HG02610 (cell line): Measurements from ENCODE around the gene UBN2.
A peak's percentile ranks its signal among the peaks of the same experiment; 100 is the strongest.
"Not testable (repeated sequence)": the region's sequence is repeated elsewhere in the genome, so short reads cannot be mapped to it uniquely, and the experiment has no call there.

Source experiments
- ATAC-seq: cut with Tn5 transposase; IDR thresholded peaks from one replicate; pipeline ENCODE4 v1.9.1; 2021; ENCODE audit warnings: mild to moderate bottlenecking, moderate library complexity; ENCODE audit not compliant: unreplicated experiment

Gene UBN2

DNA sequence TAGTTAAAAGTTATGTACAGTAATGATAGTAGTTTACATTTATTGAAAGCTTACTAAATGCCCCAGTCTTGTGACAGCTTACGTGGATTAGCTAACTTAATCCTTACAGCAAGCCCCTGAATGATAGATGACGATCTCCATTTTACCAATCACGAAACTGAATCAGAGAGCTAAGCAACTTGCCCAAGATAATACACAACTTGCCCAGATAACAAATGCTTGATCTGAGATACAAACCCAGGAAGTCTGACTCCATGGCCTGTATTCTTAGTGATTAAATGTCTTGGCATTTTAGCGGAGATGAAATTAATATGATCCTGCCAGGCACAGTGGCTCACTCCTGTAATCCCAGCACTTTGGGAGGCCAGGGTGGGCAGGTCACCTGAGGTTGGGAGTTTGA is 63.2 kb downstream of the UBN2 start:
- no peak for ATAC-seq

- no peak for ATAC-seq
Observed at GRCh38 chr7:139294951-139295575, 64.0 kb downstream of the UBN2 start.

DNA sequence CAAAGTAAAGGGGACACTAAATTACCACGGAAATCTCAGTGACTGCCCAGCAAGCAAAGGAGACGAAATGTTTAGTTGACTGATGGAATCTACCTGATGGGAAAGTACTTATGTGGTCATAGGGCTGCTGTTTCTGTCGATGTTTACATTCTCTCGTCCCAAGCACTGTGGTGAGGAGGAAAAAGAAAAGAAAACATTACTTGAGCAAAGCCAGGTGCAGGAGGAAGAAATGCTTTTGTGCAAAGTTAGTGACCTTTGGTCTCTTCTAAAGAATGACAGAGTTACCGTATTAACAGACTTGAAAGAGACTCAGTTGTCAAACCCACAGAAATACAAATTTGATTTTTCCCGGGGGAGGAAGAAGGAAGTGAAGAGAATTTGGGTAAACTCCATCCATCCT is 66.8 kb downstream of the UBN2 start:
- no peak for ATAC-seq

- no peak for ATAC-seq
Observed at GRCh38 chr7:139299296-139299695, 68.3 kb downstream of the UBN2 start.

DNA sequence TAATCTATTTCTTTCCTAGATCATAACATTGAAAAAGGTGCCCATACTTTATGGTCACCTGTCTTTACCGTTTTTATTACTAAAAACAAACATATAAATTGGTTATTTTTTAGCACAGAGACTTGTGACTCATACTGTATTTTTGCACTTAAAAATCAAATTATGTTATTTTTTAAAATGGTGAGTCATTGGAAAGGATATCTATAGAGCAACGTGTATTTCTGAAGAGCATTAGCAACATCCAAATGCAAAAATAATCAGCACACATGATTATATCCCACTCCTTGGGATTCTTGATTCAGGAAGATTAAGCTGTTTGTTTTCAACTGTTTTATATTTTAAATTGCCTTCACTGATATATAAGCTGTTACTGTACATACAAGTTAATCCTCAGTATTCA is 69.4 kb downstream of the UBN2 start:
- no peak for ATAC-seq

- no peak for ATAC-seq
Observed at GRCh38 chr7:139304517-139304916, 73.5 kb downstream of the UBN2 start.

- ATAC-seq: no peak
Observed at GRCh38 chr7:139317939-139318505, 87.0 kb downstream of the UBN2 start.

GRCh38 chr7:139321071-139321745 is 90.2 kb downstream of the UBN2 start:
- no peak for ATAC-seq

DNA sequence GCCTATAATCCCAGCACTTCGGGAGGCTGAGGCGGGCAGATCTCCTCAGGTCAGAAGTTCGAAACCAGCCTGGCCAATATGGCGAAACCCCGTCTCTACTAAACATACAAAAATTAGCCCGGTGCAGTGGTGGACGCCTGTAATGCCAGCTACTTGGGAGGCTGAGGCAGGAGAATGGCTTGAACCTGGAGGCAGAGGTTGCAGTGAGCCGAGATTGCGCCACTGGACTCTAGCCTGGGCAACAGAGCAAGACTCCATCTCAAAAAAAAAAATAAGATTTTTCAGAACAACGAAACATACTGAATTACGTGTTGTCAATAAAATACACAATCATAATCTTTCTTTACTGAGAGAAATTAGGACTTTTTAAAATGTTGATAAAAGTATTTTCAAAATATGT is 93.7 kb downstream of the UBN2 start:
- not testable (repeated sequence) for ATAC-seq

DNA sequence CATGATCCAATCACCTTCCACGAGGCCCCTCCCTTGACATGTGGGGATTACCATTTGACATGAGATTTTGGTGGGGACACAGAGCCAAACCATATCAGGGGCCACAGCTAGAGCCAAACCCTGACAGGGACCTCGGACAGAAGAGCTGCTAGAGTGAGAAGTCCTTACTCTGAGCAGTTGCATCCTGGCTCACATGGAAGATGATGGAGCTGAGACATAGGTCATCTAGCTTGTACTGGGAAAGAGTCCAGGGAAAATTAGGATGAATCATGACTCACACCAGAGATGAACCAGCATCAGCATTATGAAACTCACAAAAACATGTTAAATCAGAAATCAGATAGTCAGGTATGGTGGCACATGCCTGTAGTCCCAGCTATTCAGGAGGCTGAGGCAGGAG is 97.3 kb downstream of the UBN2 start:
- ATAC-seq: no peak

GRCh38 chr7:139329119-139329518 is 98.1 kb downstream of the UBN2 start:
- no peak for ATAC-seq

DNA sequence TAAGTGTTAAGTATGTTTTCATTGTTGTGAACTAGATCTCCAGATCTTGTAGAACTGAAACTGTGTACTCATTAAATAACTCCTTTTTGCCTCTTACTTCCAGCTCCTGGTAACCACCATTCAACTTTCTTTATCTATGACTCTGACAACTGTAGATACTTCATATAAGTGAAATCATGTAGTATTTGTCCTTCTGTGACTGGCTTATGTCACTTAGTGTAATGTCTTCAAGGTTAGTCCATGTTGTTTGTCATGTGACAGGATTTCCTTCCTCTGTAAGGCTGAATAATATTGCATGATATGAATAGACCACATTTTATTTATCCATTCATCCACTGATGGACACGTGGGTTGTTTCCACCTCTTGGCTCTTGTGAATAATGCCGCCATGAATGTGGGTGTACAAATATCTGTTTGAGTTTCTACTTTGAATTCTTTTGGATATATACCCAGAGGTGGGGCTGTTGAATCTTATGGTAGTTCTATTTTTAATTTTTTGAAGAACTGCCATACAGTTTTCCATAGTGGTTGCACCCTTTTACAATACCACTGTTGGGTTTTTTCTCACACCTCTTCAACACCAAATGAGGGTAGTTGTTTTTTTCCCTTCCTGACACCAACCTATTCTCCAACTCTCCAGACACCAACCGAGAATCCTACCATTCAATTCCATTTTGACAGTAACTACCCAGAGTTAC is 99.4 kb downstream of the UBN2 start:
- ATAC-seq: no peak

- ATAC-seq: no peak
Observed at GRCh38 chr7:139332697-139333359, 101.8 kb downstream of the UBN2 start.

GRCh38 chr7:139333443-139333842 is 102.4 kb downstream of the UBN2 start:
- ATAC-seq: not testable (repeated sequence)

- no peak for ATAC-seq
Observed at GRCh38 chr7:139334399-139335150, 103.5 kb downstream of the UBN2 start.

DNA sequence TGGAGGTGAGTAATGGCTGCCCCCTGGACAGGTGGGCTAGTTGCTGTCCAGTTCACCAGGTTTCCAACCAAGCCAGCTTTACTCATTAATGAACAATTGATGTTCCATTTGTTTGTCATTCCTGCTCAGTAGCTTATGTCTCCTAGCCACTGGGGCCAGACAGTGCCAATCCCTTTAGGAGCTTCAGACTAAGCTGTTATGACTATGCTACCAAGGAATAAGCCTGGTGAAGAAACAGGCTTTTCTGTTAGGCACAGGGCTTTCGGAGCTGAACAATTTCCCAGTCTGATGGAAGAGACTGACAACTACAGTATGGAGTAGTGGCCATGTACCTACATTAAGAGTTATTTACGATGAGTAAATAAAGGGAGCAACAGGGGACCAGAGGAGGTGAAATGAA is 108.0 kb downstream of the UBN2 start:
- ATAC-seq: no peak

DNA sequence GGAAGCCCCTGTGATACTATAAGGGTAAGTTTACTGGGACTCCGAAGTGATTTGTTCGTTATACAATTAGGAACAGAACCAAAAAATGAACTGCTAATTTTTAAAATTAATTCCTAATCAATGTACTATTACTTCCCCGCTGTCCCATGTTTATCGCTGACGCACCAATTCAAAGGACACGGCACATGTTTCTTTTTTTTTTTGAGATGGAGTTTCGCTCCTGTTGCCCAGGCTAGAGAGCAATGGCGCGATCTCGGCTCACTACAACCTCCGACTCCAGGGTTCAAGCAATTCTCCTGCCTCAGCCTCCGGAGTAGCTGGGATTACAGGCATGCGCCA is 108.6 kb downstream of the UBN2 start:
- no peak for ATAC-seq

DNA sequence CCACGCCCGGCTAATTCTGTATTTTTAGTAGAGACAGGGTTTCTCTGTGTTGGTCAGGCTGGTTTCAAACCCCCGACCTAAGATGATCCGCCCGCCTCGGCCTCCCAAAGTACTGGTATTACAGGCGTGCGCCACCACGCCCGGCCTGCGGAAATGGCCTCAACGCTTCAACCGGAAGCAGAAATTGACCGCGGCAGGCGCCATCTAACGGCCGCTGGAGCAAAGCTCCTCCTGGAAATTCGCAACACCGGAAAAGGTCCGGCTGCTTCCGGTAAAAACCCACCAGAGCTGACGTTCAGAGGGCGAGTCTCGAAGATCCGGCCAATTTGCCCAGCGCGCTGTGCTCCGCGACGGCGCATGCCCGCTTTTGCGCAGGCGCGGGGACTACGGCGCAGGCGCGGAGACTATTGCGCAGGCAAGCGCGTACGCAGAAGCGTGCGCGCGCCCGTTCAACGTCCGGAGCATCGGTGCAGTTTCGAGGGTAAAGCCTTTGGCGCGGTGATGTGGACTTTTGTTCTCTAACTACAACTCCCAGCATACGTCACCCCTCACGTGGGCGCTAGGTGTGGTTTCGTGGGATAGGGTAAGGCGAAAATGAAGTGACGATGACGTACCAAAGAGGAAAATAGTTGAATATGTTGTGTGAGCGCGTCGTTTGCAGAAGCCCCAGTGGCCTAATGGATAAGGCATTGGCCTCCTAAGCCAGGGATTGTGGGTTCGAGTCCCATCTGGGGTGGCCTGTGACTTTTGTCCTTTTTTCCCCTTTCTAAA is 109.2 kb downstream of the UBN2 start:
- ATAC-seq: peak; percentile 82

GRCh38 chr7:139340808-139341057 is 109.7 kb downstream of the UBN2 start:
- no peak for ATAC-seq

DNA sequence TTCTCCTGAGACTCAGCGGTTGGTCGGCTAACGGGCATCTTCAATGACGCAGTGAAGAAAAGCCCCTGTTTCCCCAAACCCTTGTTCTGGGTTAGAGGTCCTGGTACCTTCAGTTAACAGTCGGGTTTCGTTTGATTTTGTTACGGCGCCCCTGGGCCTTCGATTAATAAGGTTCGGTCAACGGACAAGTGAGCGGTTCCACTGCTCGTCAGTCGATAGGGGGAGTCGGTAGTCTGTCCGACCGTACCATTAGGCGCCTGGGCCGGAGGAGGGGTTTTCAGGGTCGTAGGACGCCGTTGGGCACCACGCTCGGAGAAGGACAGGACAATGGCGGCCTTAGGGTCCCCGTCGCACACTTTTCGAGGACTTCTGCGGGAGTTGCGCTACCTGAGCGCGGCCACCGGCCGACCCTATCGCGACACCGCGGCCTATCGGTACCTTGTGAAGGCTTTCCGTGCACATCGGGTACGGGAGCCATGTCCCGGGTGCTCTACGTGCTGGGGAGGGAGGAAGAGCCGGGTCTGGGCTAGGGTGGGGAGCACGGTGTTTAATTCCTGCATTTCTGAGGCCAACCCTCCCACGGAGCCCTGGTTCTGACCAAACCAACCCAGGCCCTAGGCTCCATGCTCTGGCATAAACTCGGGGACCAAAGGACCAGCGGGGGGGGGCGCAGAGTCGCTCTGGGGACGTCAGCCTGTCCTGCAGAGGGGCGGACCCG is 110.2 kb downstream of the UBN2 start, which contains the start of gene FMC1:
FMC1 (plus strand) TSS at position 280 of the 718 bp plus-strand sequence; CDS start at position 328, 48 bp downstream.
- peak; percentile 48 for ATAC-seq
